T-helper 9 cell (primary cell): ENCODE measurements around the gene SLC32A1.

Experiments
- DNase-seq: peaks from one replicate; pipeline ENCODE4 v3.0.0-alpha.2; 2020

Gene SLC32A1

DNA sequence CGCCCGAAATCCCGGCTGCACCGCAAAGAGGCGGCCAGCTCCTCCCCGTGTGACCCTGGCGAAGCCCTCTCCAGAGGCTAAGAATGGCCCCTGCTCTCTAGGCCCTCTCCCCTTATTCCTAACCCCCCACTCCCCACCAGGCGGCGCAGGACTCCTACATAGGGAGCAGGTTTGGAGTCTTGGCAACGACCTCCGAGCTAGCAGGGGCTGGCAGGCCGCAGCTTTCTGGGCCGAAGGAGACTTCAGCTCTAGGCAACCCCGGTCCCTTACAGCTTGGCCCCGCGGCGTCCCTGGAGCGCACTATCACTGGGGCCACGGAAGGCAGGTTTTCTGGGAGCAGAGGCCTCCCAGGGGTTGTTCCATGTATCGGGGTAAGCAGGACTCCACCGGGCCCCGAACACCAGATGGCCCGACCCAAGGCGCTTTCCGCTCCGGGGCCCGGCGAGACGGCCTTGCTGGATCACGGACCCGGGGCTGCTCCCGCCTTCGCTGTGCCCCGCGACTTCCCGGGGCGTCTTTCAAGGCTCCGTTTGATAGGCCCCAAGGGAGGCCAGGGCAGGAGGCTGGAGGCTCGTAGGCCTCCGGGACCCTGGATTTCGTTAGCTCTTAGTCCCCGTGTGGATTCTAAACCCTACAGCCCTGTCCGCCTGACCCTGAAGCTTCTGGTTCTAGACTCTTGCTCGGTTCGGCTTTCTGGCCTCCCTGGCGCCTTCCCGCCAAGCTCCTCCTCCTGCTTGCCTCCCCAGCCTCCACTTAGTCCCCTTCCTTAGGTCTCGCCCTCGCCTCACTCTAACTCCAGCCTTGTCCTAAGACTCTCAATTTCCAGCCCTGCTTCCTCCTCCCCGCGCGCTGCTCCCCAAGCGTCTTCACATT is 1.9 kb downstream of the SLC32A1 start:
- DNase-seq: peak; percentile 35

DNA sequence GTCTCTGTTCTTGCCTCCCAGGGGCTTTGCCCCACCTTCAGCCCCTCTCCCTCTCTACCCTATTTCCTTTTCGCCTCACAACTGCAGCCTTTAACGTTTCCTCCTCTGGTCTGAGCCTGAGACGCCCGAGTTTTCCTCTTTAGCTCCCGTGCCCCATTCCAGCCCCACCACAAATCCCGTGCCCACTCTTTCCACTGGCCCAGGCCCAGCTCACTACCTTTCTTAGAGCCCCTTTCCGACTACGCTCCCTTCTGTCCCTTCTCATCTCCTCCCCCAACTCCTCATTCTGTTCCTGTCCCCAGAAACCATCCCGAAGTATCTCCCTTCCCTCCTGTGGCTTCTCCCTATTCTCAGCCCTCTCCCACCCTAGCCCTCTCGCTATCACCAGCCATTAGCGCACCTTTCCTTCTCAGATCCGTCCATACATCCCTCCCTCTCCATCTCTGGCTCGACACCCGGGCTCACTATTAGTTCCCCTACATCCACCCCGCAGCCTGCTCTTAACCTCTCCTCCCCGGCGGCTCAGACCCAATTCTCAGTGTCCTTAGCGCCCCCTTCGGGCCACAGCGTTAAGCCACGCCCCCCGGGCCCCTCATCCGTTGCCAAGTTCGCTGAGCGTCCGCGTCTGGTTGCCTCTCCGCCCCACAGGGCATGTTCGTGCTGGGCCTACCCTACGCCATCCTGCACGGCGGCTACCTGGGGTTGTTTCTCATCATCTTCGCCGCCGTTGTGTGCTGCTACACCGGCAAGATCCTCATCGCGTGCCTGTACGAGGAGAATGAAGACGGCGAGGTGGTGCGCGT is 2.7 kb downstream of the SLC32A1 start:
- DNase-seq: peak; percentile 36

DNA sequence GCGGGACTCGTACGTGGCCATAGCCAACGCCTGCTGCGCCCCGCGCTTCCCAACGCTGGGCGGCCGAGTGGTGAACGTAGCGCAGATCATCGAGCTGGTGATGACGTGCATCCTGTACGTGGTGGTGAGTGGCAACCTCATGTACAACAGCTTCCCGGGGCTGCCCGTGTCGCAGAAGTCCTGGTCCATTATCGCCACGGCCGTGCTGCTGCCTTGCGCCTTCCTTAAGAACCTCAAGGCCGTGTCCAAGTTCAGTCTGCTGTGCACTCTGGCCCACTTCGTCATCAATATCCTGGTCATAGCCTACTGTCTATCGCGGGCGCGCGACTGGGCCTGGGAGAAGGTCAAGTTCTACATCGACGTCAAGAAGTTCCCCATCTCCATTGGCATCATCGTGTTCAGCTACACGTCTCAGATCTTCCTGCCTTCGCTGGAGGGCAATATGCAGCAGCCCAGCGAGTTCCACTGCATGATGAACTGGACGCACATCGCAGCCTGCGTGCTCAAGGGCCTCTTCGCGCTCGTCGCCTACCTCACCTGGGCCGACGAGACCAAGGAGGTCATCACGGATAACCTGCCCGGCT is 3.4 kb downstream of the SLC32A1 start:
- DNase-seq: peak; percentile 4

DNA sequence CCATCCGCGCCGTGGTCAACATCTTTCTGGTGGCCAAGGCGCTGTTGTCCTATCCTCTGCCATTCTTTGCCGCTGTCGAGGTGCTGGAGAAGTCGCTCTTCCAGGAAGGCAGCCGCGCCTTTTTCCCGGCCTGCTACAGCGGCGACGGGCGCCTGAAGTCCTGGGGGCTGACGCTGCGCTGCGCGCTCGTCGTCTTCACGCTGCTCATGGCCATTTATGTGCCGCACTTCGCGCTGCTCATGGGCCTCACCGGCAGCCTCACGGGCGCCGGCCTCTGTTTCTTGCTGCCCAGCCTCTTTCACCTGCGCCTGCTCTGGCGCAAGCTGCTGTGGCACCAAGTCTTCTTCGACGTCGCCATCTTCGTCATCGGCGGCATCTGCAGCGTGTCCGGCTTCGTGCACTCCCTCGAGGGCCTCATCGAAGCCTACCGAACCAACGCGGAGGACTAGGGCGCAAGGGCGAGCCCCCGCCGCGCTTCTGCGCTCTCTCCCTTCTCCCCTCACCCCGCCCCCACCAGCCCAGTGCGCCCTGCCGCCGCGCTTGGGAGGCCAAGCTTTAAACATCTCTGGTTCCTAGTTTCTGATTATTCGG is 4.0 kb downstream of the SLC32A1 start:
- peak; percentile 1 for DNase-seq

DNA sequence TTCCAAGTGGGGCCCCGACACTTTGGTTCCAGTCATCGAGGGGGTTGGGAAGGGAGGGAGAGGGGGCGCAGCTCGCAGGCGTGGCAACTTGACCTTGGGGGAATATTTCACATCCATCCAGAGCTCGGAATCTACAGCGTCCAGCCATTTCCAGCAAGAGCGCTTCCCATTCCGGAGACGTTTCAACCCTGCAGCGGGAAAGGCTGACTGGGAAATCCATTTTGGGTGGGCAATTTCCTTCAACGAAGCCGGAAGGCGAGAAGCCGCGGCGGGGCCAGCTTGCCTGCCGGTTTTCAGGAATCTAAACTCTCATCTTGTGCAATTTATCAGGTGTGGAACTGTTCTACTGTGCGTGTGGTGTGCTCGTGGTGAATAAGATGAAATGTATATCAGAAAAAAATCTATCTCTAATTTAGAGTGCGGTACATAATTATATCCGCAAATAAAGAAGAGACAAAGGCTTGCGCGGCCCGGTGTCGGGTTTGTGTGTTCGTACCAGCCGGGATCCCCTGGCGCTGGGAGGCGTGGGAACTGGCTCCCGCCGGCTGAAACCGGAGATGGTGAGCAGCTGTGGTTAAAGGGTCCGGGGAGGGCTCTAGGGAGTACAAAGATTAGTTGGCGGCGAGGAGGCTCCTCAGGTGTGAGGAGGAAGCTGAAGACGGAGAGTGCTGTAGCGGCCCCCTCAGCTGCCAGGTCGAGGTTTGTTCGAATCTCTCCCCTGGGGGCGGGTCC is 4.8 kb downstream of the SLC32A1 start:
- DNase-seq: no peak

DNA sequence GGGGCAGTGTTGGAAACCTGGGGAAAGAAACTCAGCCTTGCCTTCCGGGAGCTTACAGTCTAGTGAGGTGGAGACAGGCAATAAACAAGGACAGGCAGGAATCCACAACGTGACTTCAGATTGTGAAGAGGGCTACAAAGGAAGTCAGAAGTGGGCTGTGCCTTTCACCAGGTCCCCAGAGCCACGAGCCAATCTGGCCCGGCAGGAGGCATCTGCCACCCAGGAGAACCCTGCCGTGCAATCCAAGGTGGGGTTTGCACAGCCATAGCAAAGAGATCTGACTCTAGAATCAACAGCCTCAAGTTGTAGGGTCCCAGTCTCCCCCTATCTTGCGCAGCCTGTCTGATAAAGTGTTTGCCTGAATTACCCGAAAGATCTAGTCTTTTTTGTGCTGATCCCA is 5.5 kb downstream of the SLC32A1 start:
- DNase-seq: no peak

DNA sequence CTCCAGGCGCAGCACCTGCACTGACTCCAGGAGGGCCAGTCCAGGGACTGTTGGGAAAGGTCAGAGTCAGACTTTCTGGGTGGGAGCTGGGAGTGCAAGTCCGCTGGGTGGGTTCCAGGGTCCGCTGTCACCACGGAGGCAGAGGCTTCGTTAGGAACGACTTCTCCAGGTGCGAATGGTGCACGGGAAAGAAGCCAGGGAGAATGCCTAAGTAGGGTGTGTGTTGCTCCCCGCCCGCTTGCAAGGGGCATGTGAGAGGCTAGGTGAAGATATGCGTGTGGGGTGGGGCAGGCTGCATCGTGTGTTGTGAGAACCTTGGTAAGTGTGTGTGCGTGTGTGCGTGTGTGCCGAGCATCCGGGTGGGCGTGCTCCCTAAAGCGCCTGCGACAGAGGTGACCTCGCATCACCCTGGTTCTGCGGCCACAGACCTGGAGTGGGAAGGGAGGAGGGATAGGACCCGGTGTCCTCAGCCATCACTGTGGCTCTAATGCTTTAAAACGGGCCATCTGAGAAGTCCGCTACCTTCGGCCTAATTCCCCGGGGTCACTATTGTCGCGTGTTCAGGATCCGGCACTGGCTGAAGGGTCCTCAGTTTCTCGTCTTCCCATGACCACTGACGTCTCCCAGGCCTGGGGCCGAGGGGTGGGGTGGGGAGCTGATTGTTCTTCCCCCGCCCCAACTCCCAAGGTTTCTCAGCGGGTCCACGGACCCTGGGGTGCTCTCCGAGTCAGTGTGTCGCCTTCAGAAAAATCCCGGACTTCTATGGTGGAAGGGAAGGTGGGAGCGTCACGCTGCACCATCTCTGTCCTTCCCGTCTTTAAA is 6.1 kb downstream of the SLC32A1 start:
- DNase-seq: no peak

DNA sequence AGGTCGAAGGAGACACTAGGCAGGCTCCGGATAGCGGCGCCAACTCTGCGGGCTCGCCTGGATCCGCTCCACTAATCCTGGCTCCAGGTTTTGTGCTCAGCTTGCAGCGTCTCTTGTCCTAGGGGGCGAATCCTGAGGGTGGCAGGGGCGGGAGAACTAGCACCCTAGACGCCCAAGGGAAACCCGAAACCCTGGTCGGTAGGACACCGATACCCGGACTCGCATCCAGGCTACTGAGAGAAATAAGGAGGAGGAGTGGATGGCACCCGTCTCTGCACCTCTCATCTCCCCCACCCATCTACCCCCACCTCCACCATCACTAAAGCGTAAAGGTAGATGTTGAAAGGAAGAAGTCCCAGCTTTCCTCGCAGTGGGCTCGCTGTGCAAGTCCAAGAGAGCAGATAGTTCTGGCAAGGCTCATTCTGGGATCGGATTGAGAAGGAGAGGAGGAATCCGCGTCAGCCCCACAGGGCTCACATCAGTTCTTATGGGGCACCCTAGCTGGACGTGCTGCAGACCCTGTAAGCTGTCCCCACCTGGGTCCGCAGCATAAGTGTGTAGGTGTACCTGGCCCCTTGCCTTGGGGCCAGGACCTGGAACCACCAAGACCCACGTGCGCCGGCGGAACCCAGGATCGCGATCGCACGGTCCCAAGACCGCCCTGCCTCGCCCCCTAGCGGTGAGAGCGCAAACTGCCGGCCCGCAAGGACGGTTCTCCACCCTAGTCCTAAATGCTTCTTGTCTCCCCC is 6.9 kb downstream of the SLC32A1 start:
- peak; percentile 80 for DNase-seq

DNA sequence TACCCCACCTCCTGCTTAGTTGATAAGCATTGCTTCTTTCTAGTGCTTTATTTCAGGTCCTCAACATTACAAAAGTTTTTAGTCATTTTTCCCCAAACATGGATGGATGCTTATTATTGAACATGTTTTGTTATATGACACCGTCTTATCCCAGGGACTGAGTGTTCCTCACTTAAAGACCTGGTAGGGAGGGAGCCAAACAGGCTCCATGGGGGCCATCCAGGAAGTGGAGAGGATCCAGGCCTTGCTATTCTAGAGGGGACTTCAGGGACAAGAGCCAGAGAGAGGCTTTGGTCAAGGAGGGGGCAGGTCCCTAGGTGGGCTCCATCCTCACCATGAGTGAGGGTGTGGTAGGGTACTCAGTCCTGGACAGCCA is 7.4 kb downstream of the SLC32A1 start:
- no peak for DNase-seq

DNA sequence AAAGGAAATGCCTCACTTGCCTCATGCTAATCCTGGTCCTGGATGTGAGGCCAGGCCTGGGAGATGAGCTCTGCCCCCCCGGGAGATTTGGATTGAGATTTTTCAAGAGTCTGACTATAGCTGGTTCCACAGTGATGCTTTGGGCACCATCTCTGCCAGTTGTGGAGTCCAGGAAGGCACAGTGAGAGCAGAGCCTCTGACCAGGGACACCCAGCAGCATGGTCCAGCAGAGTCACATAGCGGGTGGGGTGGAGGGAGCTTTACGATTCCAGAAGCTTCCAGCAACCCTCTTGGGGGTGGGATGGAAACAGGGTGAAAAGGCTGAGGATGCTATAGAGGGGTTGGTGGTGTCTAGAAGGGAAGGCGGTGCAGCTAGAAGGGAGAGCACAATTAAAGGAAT is 8.7 kb downstream of the SLC32A1 start:
- DNase-seq: no peak

DNA sequence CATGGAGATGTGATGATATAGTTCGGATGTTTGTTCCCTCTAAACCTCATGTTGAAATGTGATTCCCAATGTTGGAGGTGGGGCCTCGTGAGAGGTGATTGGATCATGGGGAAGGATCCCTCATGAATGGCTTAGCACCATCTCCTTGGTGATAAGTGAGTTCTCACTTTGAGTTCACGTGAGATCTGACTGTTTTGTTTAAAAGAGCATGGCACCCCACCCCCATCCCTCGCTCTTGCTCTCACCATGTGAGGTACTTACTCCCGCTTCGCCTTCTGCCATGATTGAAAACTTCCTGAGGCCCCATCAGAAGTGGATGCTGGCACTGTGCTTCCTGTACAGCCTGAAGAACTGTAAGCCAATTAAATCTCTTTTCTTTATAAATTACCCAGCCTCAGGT is 10.9 kb downstream of the SLC32A1 start:
- no peak for DNase-seq

DNA sequence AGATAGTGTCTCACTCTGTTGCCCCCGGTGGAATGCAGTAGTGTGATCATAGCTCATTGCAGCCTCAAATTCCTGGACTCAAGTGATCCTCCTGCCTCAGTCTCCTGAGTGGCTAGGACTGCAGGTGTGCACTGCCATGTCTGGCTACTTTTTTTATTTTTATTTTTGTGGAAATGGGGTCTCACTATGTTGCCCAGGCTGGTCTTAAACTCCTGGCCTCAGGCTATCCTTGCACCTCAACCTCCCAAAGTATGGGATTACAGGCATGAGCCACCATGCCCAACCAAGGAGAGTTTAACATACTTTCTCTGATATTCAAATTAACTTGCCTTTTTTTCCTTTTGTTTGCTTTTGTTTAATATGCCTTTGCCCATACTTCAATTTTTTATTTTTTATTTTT is 13.6 kb downstream of the SLC32A1 start:
- no peak for DNase-seq

DNA sequence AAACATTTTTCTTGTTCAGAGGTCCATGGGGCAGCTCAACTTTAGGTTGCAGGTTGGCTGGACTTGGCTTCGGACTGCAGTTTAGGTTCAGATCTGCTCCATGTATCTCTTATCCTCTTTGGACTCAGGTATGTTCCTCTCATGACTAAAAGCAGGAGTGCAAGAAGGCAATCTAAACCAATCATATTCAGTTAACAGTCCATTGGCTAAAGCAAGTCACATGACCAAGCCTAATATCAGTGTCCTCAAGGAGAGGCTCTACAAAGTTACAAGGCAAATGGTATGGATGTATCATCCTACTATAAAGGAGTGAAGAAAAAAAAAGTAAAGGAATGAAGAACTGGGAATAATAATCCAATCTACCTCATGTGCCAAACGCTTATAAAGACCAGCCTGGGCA is 21.5 kb downstream of the SLC32A1 start:
- no peak for DNase-seq

DNA sequence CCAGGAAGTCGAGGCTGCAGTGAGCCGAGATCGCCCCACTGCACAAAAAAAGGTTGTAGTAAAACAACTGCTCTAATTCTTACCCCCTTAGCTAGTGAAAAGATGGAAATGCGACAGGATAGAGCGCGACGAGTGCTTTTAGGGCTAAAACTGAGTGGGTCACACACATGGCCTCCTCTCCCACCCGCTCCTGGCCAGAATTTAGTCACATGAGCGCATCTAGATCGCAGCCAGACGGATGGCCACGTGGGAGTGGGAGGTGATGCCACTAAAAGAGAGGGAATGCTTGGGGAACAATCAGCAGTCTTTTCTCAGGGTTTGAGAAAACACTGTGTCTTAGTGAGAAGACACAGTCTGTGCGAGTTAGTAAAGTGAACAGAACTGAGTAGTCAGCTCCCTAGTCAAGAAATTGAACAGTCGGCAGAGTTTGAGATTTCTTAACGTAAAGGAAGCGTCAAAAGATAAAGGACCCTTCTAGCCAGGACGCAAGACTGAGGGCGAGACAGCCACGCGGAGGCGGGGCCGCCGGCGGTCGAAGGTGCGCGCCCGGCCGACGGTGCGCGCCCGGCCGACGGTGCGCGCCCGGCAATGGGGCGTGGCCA is 23.3 kb downstream of the SLC32A1 start:
- no peak for DNase-seq

DNA sequence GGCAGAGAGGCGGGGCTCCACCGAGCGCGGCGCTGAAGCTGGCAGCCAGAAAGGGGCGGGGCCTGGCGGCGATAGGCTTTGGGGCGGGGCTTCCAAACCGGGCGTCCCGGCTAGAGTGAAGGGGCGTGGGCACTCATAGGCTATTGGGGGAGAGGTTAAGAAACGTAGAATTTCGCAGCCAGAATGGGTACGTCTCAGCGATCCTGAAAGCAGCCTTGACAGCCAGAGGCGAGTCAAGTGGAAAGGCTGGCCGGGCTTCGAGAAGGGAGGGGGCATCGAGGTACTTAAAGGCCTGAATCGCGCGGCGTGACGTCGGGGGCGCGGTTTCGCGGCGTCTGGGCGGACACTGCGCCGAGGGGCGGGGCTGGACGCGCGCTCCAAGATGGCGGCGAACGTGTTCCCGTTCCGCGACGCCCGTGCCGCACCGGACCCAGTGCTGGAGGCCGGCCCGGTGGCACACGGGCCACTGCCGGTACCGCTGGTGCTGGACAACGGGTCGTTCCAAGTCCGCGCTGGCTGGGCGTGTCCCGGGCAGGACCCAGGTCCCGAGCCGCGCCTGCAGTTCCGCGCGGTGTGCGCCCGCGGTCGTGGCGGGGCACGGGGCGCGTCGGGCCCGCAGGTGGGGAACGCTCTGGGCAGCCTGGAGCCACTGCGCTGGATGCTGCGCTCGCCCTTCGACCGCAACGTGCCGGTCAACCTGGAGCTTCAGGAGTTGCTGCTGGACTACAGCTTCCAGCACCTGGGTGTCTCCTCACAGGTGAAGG is 24.0 kb downstream of the SLC32A1 start, which contains the start of gene ACTR5:
Gene ACTR5 (plus strand): TSS at position 364 of the 764 bp plus-strand sequence. CDS start 19 bp downstream, at position 383.
- DNase-seq: peak; percentile 98

DNA sequence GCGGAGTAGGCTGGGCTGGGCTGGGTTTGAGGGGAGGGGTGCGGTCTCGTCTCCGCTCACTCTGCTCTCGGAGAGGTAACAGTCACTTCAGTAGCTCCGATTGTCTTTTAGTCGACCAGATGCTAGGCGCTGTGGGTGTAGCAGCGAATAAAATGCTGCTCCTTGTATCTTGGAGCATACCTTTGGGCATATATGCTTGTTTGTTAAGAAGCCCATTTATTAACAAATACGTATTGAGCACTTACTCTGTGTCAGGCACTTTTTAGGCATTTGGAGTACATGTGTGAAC is 24.5 kb downstream of the SLC32A1 start:
- no peak for DNase-seq

DNA sequence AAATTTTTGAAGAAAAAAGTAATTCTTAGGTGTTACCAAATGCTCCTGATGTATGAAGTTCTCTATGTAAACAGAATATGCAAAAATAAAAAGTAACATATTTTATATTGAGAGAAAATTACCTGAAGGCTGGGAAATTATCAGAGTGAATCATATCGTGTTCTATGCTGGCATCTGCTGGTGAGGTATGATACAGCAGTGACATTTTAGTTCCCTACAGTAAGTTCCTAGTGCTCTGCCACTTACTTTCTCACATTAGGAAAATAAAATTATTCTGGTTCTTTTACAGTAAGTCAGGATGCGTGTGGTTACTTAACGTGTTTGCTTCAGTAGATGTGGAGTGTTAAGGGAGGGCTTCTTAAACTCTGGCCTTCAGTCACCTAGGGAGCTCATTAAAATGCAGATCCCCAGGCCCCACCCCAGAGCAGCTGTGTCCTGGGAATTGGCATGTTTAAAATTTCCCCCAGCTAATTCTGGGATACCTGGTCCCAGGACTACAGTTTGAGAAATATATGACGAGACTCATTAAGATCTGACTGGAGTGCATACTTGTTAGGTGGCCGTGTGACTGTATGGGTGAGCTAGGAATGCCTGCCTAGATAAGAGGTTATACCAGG is 27.2 kb downstream of the SLC32A1 start:
- DNase-seq: no peak

DNA sequence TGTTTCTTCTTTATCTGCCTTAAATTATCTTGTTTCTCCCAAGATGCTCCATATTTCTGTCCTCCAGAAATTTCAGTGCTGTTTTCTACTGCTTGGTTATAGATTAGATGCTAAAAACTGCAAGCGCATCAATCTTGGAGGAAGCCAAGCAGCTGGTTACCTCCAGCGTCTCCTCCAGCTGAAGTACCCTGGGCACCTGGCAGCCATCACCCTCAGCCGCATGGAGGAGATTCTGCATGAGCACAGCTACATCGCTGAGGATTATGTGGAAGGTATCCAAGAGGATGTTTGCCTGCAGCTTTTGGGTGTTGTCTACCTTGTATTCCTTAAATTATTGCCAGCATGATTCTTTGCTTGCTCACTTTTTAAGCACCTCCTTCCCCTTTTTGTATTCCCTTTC is 27.7 kb downstream of the SLC32A1 start:
- DNase-seq: no peak

DNA sequence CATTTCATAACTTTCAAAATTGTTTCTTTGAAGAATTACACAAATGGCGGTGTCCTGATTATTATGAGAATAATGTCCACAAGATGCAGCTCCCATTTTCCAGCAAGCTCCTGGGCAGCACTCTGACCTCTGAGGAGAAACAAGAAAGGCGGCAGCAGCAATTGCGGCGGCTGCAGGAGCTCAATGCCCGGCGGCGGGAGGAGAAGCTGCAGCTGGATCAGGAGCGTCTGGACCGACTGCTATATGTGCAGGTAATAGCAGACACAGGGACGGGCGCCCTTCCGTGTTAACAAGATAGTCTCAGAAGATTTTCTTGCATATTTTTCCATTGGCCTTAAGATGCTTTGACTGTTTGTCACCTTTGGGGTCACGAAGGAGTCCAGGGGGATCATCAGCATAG is 30.6 kb downstream of the SLC32A1 start:
- no peak for DNase-seq
